ENCODE measurements around the gene CSKMT. TPM values are rescaled to one million over a fixed set of nuclear protein-coding genes. Genes with fewer than 3 reads are reported as not detected.

The CSKMT gene
- total and polyA plus RNA-seq, 4 donors, result 5.3 to 37.1 (median 15.4) TPM

GRCh38 chr11:62708392-62708791 lies 43.3 kb downstream of the CSKMT start:
- no peaks in the 10 kb centered on the region for H3K27me3 ChIP-seq (ENCODE audit: control insufficient read depth in 3 of 3, insufficient read depth in 3 of 3, low read length in 2 of 3)
- DNase-seq (peak in 1 of 3 donors; percentile 14), ATAC-seq (ENCODE audit: insufficient read depth, low FRiP score) (no peak)
- H3K9me3 ChIP-seq (ENCODE audit: control insufficient read depth in 4 of 4, insufficient read depth in 3 of 4, low read length in 3 of 4), result no peaks in the 10 kb centered on the region
- TF ChIP-seq CTCF (IDR thresholded peaks at IDR 0.05; ENCODE audit: control extremely low read depth, extremely low read depth), result no peak
- peaks cover 0 to 47% (median 17%) of the 10 kb centered on the region in 5 donors for H3K4me1 ChIP-seq (ENCODE audit: control insufficient read depth in 5 of 5, insufficient read depth in 5 of 5, low read length in 5 of 5)
- H3K4me3 ChIP-seq, result no peak overlapping the region
- 81 to 87% methylated on average over 5 of the region's 5 CpGs for WGBS, 2 donors
- peaks cover 0 to 16% (median 7%) of the 10 kb centered on the region in 4 donors for H3K36me3 ChIP-seq (ENCODE audit: control insufficient read depth in 4 of 4, insufficient read depth in 4 of 4, low read length in 4 of 4)
- H3K27ac ChIP-seq (ENCODE audit: low read depth in 1 of 2, low read length in 1 of 2), result peak overlapping the region in 1 of 2 donors; percentile 99
- H3K9ac ChIP-seq (ENCODE audit: insufficient read depth in 1 of 2, low read length in 2 of 2), result peak overlapping the region; percentile 63 to 98

GRCh38 chr11:62708793-62709192 lies 43.7 kb downstream of the CSKMT start:
- 2 to 3% methylated on average over 7 of the region's 7 CpGs for WGBS, 2 donors
- Histone ChIP-seq H3K27me3 (ENCODE audit: control insufficient read depth in 3 of 3, insufficient read depth in 3 of 3, low read length in 2 of 3) (no peaks in the 10 kb centered on the region), H3K27ac (ENCODE audit: low read depth in 1 of 2, low read length in 1 of 2) (peak overlapping the region; percentile 91 to 99), H3K9me3 (ENCODE audit: control insufficient read depth in 4 of 4, insufficient read depth in 3 of 4, low read length in 3 of 4) (no peaks in the 10 kb centered on the region), H3K9ac (ENCODE audit: insufficient read depth in 1 of 2, low read length in 2 of 2) (peak overlapping the region; percentile 63 to 98), H3K4me3 (peak overlapping the region; percentile 9), H3K36me3 (ENCODE audit: control insufficient read depth in 4 of 4, insufficient read depth in 4 of 4, low read length in 4 of 4) (peaks cover 2 to 16% (median 8%) of the 10 kb centered on the region in 4 donors), H3K4me1 (ENCODE audit: control insufficient read depth in 5 of 5, insufficient read depth in 5 of 5, low read length in 5 of 5) (peaks cover 1 to 47% (median 17%) of the 10 kb centered on the region in 5 donors)
- DNase-seq (no peak), ATAC-seq (ENCODE audit: insufficient read depth, low FRiP score) (no peak)
- TF ChIP-seq CTCF (IDR thresholded peaks at IDR 0.05; ENCODE audit: control extremely low read depth, extremely low read depth), result no peak

GRCh38 chr11:62709247-62710000 lies 44.3 kb downstream of the CSKMT start:
- H3K27me3 ChIP-seq (ENCODE audit: control insufficient read depth in 3 of 3, insufficient read depth in 3 of 3, low read length in 2 of 3), result no peaks in the 10 kb centered on the region
- TF ChIP-seq CTCF (IDR thresholded peaks at IDR 0.05; ENCODE audit: control extremely low read depth, extremely low read depth), result peak; percentile 3
- H3K4me1 ChIP-seq (ENCODE audit: control insufficient read depth in 5 of 5, insufficient read depth in 5 of 5, low read length in 5 of 5), result peaks cover 5 to 47% (median 17%) of the 10 kb centered on the region in 5 donors
- DNase-seq (peak; percentile 99 to 100 (median 99)), ATAC-seq (ENCODE audit: insufficient read depth, low FRiP score) (peak; percentile 78)
- 0 to 1% methylated on average over 46 to 47 of the region's 47 CpGs for WGBS, 2 donors
- peak overlapping the region; percentile 94 to 99 for H3K27ac ChIP-seq (ENCODE audit: low read depth in 1 of 2, low read length in 1 of 2)
- peaks cover 8 to 20% (median 13%) of the 10 kb centered on the region in 4 donors for H3K36me3 ChIP-seq (ENCODE audit: control insufficient read depth in 4 of 4, insufficient read depth in 4 of 4, low read length in 4 of 4)
- peak overlapping the region; percentile 63 to 98 for H3K9ac ChIP-seq (ENCODE audit: insufficient read depth in 1 of 2, low read length in 2 of 2)
- H3K9me3 ChIP-seq (ENCODE audit: control insufficient read depth in 4 of 4, insufficient read depth in 3 of 4, low read length in 3 of 4), result no peaks in the 10 kb centered on the region
- H3K4me3 ChIP-seq, result peak overlapping the region; percentile 50
